ENCODE measurements around the gene MEGF9. TPM values are rescaled to one million over a fixed set of nuclear protein-coding genes. Genes with fewer than 3 reads are reported as not detected.
"Not testable (repeated sequence)": the region's sequence is repeated elsewhere in the genome, so short reads cannot be mapped to it uniquely, and the experiment has no call there.

The MEGF9 gene
- total RNA-seq, 4 donors from 2014 or later: 62.1 to 113 (median 91.8) TPM

DNA sequence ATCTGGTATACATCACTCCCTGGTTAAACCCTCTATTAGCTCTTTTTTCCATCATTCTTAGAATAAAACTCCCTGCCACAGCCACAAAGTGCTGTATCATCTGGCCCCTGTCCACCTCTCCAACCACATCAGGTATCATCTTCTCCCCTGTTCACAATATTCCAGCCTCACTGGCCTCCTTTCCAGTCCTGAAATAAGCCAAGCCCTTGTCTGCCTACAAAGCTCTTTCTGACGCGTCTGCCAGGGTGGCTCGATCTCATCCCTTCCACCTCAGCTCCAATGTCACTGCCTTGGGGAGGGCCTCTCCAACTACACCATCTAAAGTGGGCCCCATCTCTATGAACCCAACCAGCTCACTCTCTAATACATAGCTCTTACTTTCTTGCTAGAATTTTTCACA lies 155.8 kb downstream of the MEGF9 start:
- Histone ChIP-seq H3K36me3 (peaks cover 0 to 38% (median 0%) of the 10 kb centered on the region in 3 donors), H3K27me3 (no peaks in the 10 kb centered on the region), H3K27ac (no peak overlapping the region), H3K4me3 (no peak overlapping the region), H3K9me3 (no peaks in the 10 kb centered on the region), H3K4me1 (no peaks in the 10 kb centered on the region)
- TF ChIP-seq EP300 (IDR thresholded peaks at IDR 0.05) (no peak), POLR2A (IDR thresholded peaks at IDR 0.05) (no peak)
- TF ChIP-seq, protein P1, sequence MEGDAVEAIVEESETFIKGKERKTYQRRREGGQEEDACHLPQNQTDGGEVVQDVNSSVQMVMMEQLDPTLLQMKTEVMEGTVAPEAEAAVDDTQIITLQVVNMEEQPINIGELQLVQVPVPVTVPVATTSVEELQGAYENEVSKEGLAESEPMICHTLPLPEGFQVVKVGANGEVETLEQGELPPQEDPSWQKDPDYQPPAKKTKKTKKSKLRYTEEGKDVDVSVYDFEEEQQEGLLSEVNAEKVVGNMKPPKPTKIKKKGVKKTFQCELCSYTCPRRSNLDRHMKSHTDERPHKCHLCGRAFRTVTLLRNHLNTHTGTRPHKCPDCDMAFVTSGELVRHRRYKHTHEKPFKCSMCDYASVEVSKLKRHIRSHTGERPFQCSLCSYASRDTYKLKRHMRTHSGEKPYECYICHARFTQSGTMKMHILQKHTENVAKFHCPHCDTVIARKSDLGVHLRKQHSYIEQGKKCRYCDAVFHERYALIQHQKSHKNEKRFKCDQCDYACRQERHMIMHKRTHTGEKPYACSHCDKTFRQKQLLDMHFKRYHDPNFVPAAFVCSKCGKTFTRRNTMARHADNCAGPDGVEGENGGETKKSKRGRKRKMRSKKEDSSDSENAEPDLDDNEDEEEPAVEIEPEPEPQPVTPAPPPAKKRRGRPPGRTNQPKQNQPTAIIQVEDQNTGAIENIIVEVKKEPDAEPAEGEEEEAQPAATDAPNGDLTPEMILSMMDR (IDR thresholded peaks at IDR 0.05): no peak
- 93 to 98% methylated on average over 3 of the region's 3 CpGs for WGBS, 2 donors
- DNase-seq (ENCODE audit: low spot score in 2 of 2): no peak

DNA sequence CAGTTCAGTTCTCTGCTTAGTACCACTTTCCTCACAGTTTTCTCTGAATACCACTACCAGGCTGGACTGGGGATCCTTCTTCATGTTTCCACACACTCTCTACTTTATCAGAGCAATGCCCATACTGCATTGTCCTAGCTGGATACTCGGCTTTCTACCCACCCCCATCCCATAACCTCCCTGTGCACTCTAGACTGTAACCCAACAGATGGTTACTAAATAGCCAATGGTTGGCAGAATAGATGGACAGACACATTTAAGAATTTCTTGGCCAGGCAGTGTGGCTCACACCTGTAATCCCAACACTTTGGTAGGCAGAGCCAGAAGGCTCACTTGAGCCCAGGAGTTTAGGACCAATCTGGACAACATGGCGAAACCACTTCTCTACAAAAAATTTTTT lies 157.1 kb downstream of the MEGF9 start:
- no peak overlapping the region for H3K27ac ChIP-seq
- 21 to 40% methylated on average over 2 of the region's 2 CpGs for WGBS, 2 donors

DNA sequence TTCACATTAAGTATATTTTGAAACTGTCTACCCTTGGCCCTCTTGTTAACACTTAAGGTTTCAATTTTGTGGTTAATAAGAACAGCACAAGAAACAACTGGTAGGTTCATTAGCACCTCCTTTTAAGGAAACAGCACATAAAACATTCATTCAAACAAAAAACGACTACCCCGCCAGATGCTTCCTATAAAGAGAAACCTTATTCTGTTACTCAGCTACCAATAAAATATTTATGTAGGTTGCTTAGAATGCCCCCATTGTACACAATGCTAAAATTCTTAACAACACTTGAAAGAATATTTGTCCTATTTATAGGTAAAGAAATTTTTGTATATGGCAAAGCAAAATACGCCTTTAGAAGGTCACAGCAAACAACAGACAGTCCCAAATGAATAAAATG lies 157.5 kb downstream of the MEGF9 start:
- 68 to 77% methylated on average over 3 of the region's 3 CpGs for WGBS, 2 donors
- DNase-seq (ENCODE audit: low spot score in 2 of 2): no peak
- H3K9me3 ChIP-seq: no peaks in the 10 kb centered on the region
- H3K27ac ChIP-seq: no peak overlapping the region
- no peaks in the 10 kb centered on the region for H3K27me3 ChIP-seq
- no peak overlapping the region for H3K4me3 ChIP-seq
- H3K36me3 ChIP-seq: peaks cover 0 to 24% (median 0%) of the 10 kb centered on the region in 3 donors
- H3K4me1 ChIP-seq: no peaks in the 10 kb centered on the region
- no peak for TF ChIP-seq POLR2A (IDR thresholded peaks at IDR 0.05)
- no peak for TF ChIP-seq EP300 (IDR thresholded peaks at IDR 0.05)
- TF ChIP-seq, protein P1 (IDR thresholded peaks at IDR 0.05): no peak

More for the DNA sequence above, 157.1 kb downstream of the MEGF9 start:
- TF ChIP-seq EP300 (IDR thresholded peaks at IDR 0.05): no peak
- TF ChIP-seq POLR2A (IDR thresholded peaks at IDR 0.05): no peak
- TF ChIP-seq, protein P1 (IDR thresholded peaks at IDR 0.05): no peak
- Histone ChIP-seq H3K27me3 (no peaks in the 10 kb centered on the region), H3K4me1 (no peaks in the 10 kb centered on the region), H3K36me3 (peaks cover 0 to 25% (median 0%) of the 10 kb centered on the region in 3 donors), H3K4me3 (no peak overlapping the region), H3K9me3 (no peaks in the 10 kb centered on the region)
- DNase-seq (ENCODE audit: low spot score in 2 of 2): no peak

DNA sequence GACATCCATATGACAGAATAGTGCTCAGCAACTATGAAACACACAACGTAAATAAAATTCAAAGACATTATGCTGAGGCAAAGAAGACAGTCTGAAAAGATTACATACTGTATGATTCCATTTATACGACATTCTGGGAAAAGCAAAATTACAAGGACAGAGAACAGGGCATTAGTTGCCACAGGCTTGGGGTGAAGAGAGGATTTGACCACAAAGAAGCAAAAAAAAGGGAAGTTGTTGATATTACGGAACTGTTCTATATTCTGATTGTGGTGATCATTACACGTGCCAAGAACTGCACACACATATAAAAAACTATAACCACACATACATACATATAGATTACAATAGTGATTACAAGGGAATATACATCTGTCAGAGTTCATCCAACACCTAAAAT lies 158.4 kb downstream of the MEGF9 start:
- no peak overlapping the region for H3K27ac ChIP-seq
- no peaks in the 10 kb centered on the region for H3K27me3 ChIP-seq
- no peak for TF ChIP-seq POLR2A (IDR thresholded peaks at IDR 0.05)
- DNase-seq (ENCODE audit: low spot score in 2 of 2): no peak
- WGBS, 2 donors: 74 to 84% methylated on average over 4 of the region's 4 CpGs
- H3K4me1 ChIP-seq: no peaks in the 10 kb centered on the region
- peaks cover 0 to 19% (median 0%) of the 10 kb centered on the region in 3 donors for H3K36me3 ChIP-seq
- H3K9me3 ChIP-seq: no peaks in the 10 kb centered on the region
- H3K4me3 ChIP-seq: no peak overlapping the region

DNA sequence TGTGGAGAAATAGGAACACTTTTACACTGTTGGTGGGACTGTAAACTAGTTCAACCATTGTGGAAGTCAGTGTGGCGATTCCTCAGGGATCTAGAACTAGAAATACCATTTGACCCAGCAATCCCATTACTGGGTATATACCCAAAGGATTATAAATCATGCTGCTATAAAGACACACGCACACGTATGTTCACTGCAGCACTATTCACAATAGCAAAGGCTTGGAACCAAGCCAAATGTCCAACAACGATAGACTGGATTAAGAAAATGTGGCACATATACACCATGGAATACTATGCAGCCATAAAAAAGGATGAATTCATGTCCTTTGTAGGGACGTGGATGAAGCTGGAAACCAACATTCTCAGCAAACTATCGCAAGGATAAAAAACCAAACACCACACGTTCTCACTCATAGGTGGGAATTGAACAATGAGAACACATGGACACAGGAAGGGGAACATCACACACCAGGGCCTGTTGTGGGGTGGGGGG lies 162.0 kb downstream of the MEGF9 start:
- 87 to 92% methylated on average over 6 of the region's 7 CpGs for whole genome bisulfite sequencing, 2 donors
- not testable (repeated sequence) for H3K4me3 ChIP-seq, H3K27me3 ChIP-seq

More for the DNA sequence above, 162.0 kb downstream of the MEGF9 start:
- peaks cover 0 to 42% (median 9%) of the 10 kb centered on the region in 3 donors for H3K36me3 ChIP-seq
- H3K9me3 ChIP-seq; H3K4me1 ChIP-seq; DNase-seq (ENCODE audit: low spot score in 2 of 2); H3K27ac ChIP-seq: not testable (repeated sequence)

Other genes with a start within 250 kb of the MEGF9 start
- gene CDK5RAP2, start 134.3 kb downstream of the MEGF9 start, total RNA-seq: 100 to 1,000 TPM in 1 of 4 donors, 10 to 100 TPM in 3; 48.1 to 127 (median 76.7) TPM
- gene FBXW2, start 78.9 kb upstream of the MEGF9 start, total RNA-seq: 10 to 100 TPM; 33.9 to 56.6 (median 45.7) TPM
- 10 to 100 TPM; 33.9 to 37.7 (median 37.4) TPM for gene PSMD5, start 128.5 kb upstream of the MEGF9 start, total RNA-seq
- 10 to 100 TPM; 31.2 to 61.6 (median 44.3) TPM for gene PHF19, start 162.7 kb upstream of the MEGF9 start, total RNA-seq
- gene TRAF1, start 212.3 kb upstream of the MEGF9 start, total RNA-seq: 10 to 100 TPM; 12.3 to 21.0 (median 19.8) TPM

Measured in tibial nerve (tissue), 4 donors.